OCI-LY3 (cell line): ENCODE data around the gene TTI1.

ENCODE experiments used
- EZH2phosphoT487 ChIP-seq: fragments of 200-600 bp; shearing (Covaris generic); IDR thresholded peaks from 2 replicates; pipeline ENCODE4 v1.6.1; 2018; ENCODE audit warnings: antibody characterized with exemption, mixed run types, low read depth
- TF ChIP-seq, protein P1 (sequence below): fragments of 200-600, 300-600 bp; sonication (generic); IDR thresholded peaks from 2 replicates; pipeline ENCODE4 v1.5.1; 2014; ENCODE audit warnings: antibody characterized with exemption, low read length, low read depth

DNA sequence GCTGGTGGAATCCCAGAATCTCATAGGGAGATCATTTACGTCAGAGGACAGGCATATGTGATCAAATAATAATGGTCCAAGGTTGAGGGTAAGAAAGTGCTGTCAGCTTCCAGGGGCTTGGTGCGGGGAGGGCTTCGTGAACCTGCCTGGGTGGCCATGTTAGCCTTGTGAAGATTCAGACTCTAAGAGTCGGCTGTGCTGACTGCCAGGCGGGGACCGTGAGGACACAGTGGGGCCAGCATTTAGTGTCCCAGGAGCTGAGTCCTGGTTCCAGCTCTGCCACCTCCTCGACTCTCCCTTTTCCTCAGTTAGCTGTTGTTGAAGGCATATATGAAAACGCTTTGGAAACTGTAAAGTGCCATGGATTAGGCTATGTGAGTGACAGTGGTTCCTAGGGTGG is 96.8 kb downstream of the TTI1 start:
- TF ChIP-seq, protein P1, sequence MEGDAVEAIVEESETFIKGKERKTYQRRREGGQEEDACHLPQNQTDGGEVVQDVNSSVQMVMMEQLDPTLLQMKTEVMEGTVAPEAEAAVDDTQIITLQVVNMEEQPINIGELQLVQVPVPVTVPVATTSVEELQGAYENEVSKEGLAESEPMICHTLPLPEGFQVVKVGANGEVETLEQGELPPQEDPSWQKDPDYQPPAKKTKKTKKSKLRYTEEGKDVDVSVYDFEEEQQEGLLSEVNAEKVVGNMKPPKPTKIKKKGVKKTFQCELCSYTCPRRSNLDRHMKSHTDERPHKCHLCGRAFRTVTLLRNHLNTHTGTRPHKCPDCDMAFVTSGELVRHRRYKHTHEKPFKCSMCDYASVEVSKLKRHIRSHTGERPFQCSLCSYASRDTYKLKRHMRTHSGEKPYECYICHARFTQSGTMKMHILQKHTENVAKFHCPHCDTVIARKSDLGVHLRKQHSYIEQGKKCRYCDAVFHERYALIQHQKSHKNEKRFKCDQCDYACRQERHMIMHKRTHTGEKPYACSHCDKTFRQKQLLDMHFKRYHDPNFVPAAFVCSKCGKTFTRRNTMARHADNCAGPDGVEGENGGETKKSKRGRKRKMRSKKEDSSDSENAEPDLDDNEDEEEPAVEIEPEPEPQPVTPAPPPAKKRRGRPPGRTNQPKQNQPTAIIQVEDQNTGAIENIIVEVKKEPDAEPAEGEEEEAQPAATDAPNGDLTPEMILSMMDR = no peak
- TF ChIP-seq EZH2phosphoT487 = no peak
